IMR-90 (cell line): ENCODE data around the gene RASGEF1C. TPM values are rescaled to one million over a fixed set of nuclear protein-coding genes. Genes with fewer than 3 reads are reported as not detected.

Source experiments
- ATAC-seq: fragments of 200-7000 bp; cut with Tn5 transposase; 2 replicates; pipeline ENCODE4 v1.9.1; 2020; ENCODE audit warnings: low read depth, mild to moderate bottlenecking, moderate library complexity
- BruUV-seq: library from RNA; stranded (reverse); fragments of 400-500 nt; replicated peaks from 2 replicates; lab custom pipeline; 2021; lab: Mats Ljungman, UMichigan
- CTCF ChIA-PET: fragments of 300-600 bp; formaldehyde crosslinking; extraction: SDS; loops from one replicate; lab custom pipeline; 2021; ENCODE audit warnings: antibody characterized with exemption; lab: Yijun Ruan, JAX
- POLR2A ChIA-PET: fragments of 300-600 bp; sonication (Branson Sonifier 250); formaldehyde crosslinking; loops from one replicate; lab custom pipeline; 2022; ENCODE audit warnings: antibody characterized with exemption; ENCODE audit not compliant: unreplicated experiment; lab: Charles Lee
- DNase-seq: peaks from one replicate; pipeline ENCODE4 v3.0.0; 2013
- H2AFZ ChIP-seq: replicated peaks from 2 replicates; pipeline ENCODE3; 2013; ENCODE audit warnings: low read length, mild to moderate bottlenecking; ENCODE audit not compliant: poor library complexity
- H2AK5ac ChIP-seq: 2 replicates; pipeline ENCODE4 v1.6.1; 2013; ENCODE audit warnings: low read depth, low read length, inconsistent platforms
- H2AK9ac ChIP-seq: replicated peaks from 2 replicates; pipeline ENCODE3; 2013; ENCODE audit warnings: mild to moderate bottlenecking, low read depth, low read length, moderate library complexity; ENCODE audit not compliant: poor library complexity
- H2BK120ac ChIP-seq: 2 replicates; pipeline ENCODE4 v1.6.1; 2013; ENCODE audit warnings: low read depth, low read length, inconsistent platforms
- H2BK15ac ChIP-seq: 3 replicates; pipeline ENCODE4 v1.6.1; 2013; ENCODE audit warnings: low read depth, low read length, inconsistent platforms
- H2BK20ac ChIP-seq: 2 replicates; pipeline ENCODE4 v1.6.1; 2013; ENCODE audit warnings: low read depth, mild to moderate bottlenecking, inconsistent platforms, low read length, moderate library complexity
- H2BK5ac ChIP-seq: 2 replicates; pipeline ENCODE4 v1.6.1; 2013; ENCODE audit warnings: mild to moderate bottlenecking, low read depth, low read length, inconsistent platforms; ENCODE audit not compliant: poor library complexity, severe bottlenecking
- H3K14ac ChIP-seq: replicated peaks from 2 replicates; pipeline ENCODE4 v1.6.1; 2013; ENCODE audit warnings: low read depth, low read length, inconsistent platforms
- H3K18ac ChIP-seq: 2 replicates; pipeline ENCODE4 v1.6.1; 2013; ENCODE audit warnings: low read depth, low read length, control low read depth
- H3K23ac ChIP-seq: 2 replicates; pipeline ENCODE4 v1.6.1; 2013; ENCODE audit warnings: low read depth, low read length, inconsistent platforms
- H3K27ac ChIP-seq: 2 replicates; pipeline ENCODE4 v1.5.1; 2013; ENCODE audit warnings: mild to moderate bottlenecking, control low read depth, low read length; ENCODE audit not compliant: insufficient read depth
- H3K27me3 ChIP-seq: 2 replicates; pipeline ENCODE4 v1.6.1; 2013; ENCODE audit warnings: low read length; ENCODE audit not compliant: control insufficient read depth, insufficient read depth
- H3K36me3 ChIP-seq: 2 replicates; pipeline ENCODE4 v1.6.1; 2013; ENCODE audit warnings: low read length, mixed read lengths; ENCODE audit not compliant: control insufficient read depth, insufficient read depth
- H3K4ac ChIP-seq: 2 replicates; pipeline ENCODE4 v1.6.1; 2013; ENCODE audit warnings: low read depth, low read length, inconsistent platforms
- H3K4me1 ChIP-seq: 2 replicates; pipeline ENCODE4 v1.6.1; 2013; ENCODE audit warnings: low read length, mixed read lengths; ENCODE audit not compliant: control insufficient read depth, insufficient read depth
- H3K4me2 ChIP-seq: 2 replicates; pipeline ENCODE4 v1.6.1; 2013; ENCODE audit warnings: low read depth, mild to moderate bottlenecking, control low read depth, low read length, moderate library complexity
- H3K4me3 ChIP-seq: 2 replicates; pipeline ENCODE4 v1.5.1; 2013; ENCODE audit warnings: low read depth, mild to moderate bottlenecking, control low read depth, low read length, moderate library complexity; ENCODE audit not compliant: insufficient read depth
- H3K56ac ChIP-seq: 2 replicates; pipeline ENCODE4 v1.6.1; 2013; ENCODE audit warnings: low read length, inconsistent platforms; ENCODE audit not compliant: insufficient read depth; ENCODE audit errors: extremely low read depth
- H3K79me1 ChIP-seq, 2 experiments: 2 replicates each; pipeline ENCODE4 v1.6.1; 2013; ENCODE audit warnings: low read length in 2 of 2, inconsistent platforms in 1 of 2, low read depth in 1 of 2
- H3K9ac ChIP-seq: 2 replicates; pipeline ENCODE4 v1.6.1; 2013; ENCODE audit warnings: low read depth, low read length, control low read depth
- H3K9me1 ChIP-seq: 2 replicates; pipeline ENCODE4 v1.6.1; 2013; ENCODE audit warnings: low read length, inconsistent platforms; ENCODE audit not compliant: insufficient read depth
- H3K9me3 ChIP-seq: 2 replicates; pipeline ENCODE4 v1.6.1; 2013; ENCODE audit warnings: low read length; ENCODE audit not compliant: control insufficient read depth, insufficient read depth
- H4K20me1 ChIP-seq: 2 replicates; pipeline ENCODE4 v1.6.1; 2013; ENCODE audit warnings: low read length, inconsistent platforms; ENCODE audit not compliant: insufficient read depth
- H4K5ac ChIP-seq: 2 replicates; pipeline ENCODE4 v1.6.1; 2013; ENCODE audit warnings: mild to moderate bottlenecking, low read depth, low read length, control low read depth
- H4K8ac ChIP-seq, 2 experiments: 2 replicates each; pipeline ENCODE4 v1.6.1; 2013; ENCODE audit warnings: low read depth in 2 of 2, low read length in 2 of 2, control low read depth in 1 of 2, inconsistent platforms in 1 of 2
- H4K91ac ChIP-seq: 2 replicates; pipeline ENCODE4 v1.6.1; 2013; ENCODE audit warnings: low read depth, low read length, inconsistent platforms; ENCODE audit not compliant: insufficient read depth
- BHLHE40 ChIP-seq: fragments of 150-350 bp; IDR thresholded peaks from 2 replicates; pipeline ENCODE4 v1.6.1; 2016; ENCODE audit warnings: mild to moderate bottlenecking, low read depth, low read length
- CEBPB ChIP-seq: IDR thresholded peaks from 2 replicates; pipeline ENCODE4 v1.6.1; 2012; ENCODE audit warnings: low read depth, low read length, improper control_type of control experiment
- CHD1 ChIP-seq: IDR thresholded peaks from 2 replicates; pipeline ENCODE4 v1.6.1; 2012; ENCODE audit warnings: low read depth, low read length, improper control_type of control experiment
- ELK1 ChIP-seq: fragments of 150-350 bp; IDR thresholded peaks from 2 replicates; pipeline ENCODE4 v1.6.1; 2016; ENCODE audit warnings: low read depth, mild to moderate bottlenecking, low read length, moderate library complexity, borderline replicate concordance
- FOS ChIP-seq: fragments of 150-350 bp; IDR thresholded peaks from 2 replicates; pipeline ENCODE4 v1.6.1; 2016; ENCODE audit warnings: low read depth, low read length
- MAFK ChIP-seq: IDR thresholded peaks from 2 replicates; pipeline ENCODE4 v1.6.1; 2012; ENCODE audit warnings: low read depth, low read length, improper control_type of control experiment
- MAZ ChIP-seq: IDR thresholded peaks from 2 replicates; pipeline ENCODE4 v1.6.1; 2012; ENCODE audit warnings: low read depth, mild to moderate bottlenecking, low read length, improper control_type of control experiment, moderate library complexity, borderline replicate concordance
- MXI1 ChIP-seq: IDR thresholded peaks from 2 replicates; pipeline ENCODE4 v1.6.1; 2012; ENCODE audit warnings: low read depth, mild to moderate bottlenecking, low read length, moderate library complexity, borderline replicate concordance
- NFE2L2 ChIP-seq: fragments of 150-350 bp; IDR thresholded peaks from 2 replicates; pipeline ENCODE4 v1.6.1; 2016; ENCODE audit warnings: low read depth, mild to moderate bottlenecking, low read length
- POLR2A ChIP-seq: IDR thresholded peaks from 2 replicates; pipeline ENCODE4 v1.6.1; 2012; ENCODE audit warnings: mild to moderate bottlenecking, low read depth, low read length
- RAD21 ChIP-seq: IDR thresholded peaks from 2 replicates; pipeline ENCODE4 v1.6.1; 2012; ENCODE audit warnings: low read length, improper control_type of control experiment
- RCOR1 ChIP-seq: IDR thresholded peaks from 2 replicates; pipeline ENCODE4 v1.6.1; 2012; ENCODE audit warnings: mild to moderate bottlenecking, low read length, improper control_type of control experiment; ENCODE audit not compliant: insufficient replicate concordance
- RFX5 ChIP-seq: IDR thresholded peaks from 2 replicates; pipeline ENCODE4 v1.8.0; 2012; ENCODE audit warnings: low read depth, mild to moderate bottlenecking, low read length, moderate library complexity
- SMC3 ChIP-seq: fragments of 150-350 bp; IDR thresholded peaks from 2 replicates; pipeline ENCODE4 v1.6.1; 2016; ENCODE audit warnings: low read depth, mild to moderate bottlenecking, antibody characterized with exemption, low read length, moderate library complexity
- USF2 ChIP-seq: fragments of 150-350 bp; IDR thresholded peaks from 2 replicates; pipeline ENCODE4 v1.6.1; 2017; ENCODE audit warnings: mild to moderate bottlenecking, antibody characterized with exemption, low read length, low read depth
- WGBS, 2 experiments: methylation state at CpG; one replicate each; pipeline versions ENCODE4 v1.1.5 to v1.1.7; 2013; ENCODE audit warnings: missing lambda C conversion rate in 2 of 2; ENCODE audit not compliant: insufficient read length in 1 of 2; ENCODE audit errors: extremely low coverage in 2 of 2; 5-methylcytosine and 5-hydroxymethylcytosine counted together
- dilution Hi-C: fragments of 300-500 bp; cut with HindIII; formaldehyde crosslinking; loops from one replicate; pipeline ENCODE4 v1.14.3; 2018; ENCODE audit warnings: low sequenced_read_pairs; ENCODE audit not compliant: unreplicated experiment
- in situ Hi-C: fragments of 300-500 bp; cut with MboI; formaldehyde crosslinking; loops from 3 replicates; pipeline ENCODE4 v1.14.3; 2019; ENCODE audit warnings: low sequenced_read_pairs, inconsistent platforms, mixed read lengths
- intact Hi-C: fragments of 100-400 bp; cut with micrococcal nuclease; formaldehyde crosslinking; loops from 2 replicates; pipeline ENCODE4 v1.10.0; 2022
- polyA plus RNA-seq, 3 experiments: library from polyadenylated mRNA; depleted of rRNA; stranded (reverse); fragments of >200 nt; gene quantifications; 2 replicates each; pipeline ENCODE4 v1.2.3, GENCODE V29; 2012; ENCODE audit warnings: low replicate concordance in 1 of 3
- total RNA-seq: library from RNA; depleted of rRNA; stranded (reverse); fragments of >200 nt; gene quantifications from 2 replicates; pipeline ENCODE4 v1.2.3, GENCODE V29; 2012
- TF ChIP-seq, protein P1 (sequence below): conservative IDR thresholded peaks from 2 replicates; pipeline ENCODE4 v1.5.1; 2012; ENCODE audit warnings: mild to moderate bottlenecking, low read depth, low read length, improper control_type of control experiment

The RASGEF1C gene
- total and polyA plus RNA-seq, 2 of the 4 experiments (the other 2 are of a cell fraction), result not detected

- CTCF ChIA-PET, result no interaction called here
- H3K27ac ChIP-seq, result no peak overlapping the region
- BruUV-seq, result no TSS peak
- no peaks in the 10 kb centered on the region for H3K36me3 ChIP-seq
- no peak overlapping the region for H2BK120ac ChIP-seq
- H3K79me1 ChIP-seq, result peaks cover under 1 to 4% of the 10 kb centered on the region in 2 experiments; a peak in 3 of 4 replicates
- peaks cover 3% of the 10 kb centered on the region; the same call in 1 of the 2 replicates for H4K20me1 ChIP-seq
- no peak overlapping the region for H2BK20ac ChIP-seq
- no peak overlapping the region for H3K4ac ChIP-seq
- H3K56ac ChIP-seq, result no peak overlapping the region
- no peak overlapping the region for H4K8ac ChIP-seq
- WGBS, 2 experiments, result no CpG with 5 or more reads among the region's 1 CpG
- H4K91ac ChIP-seq, result no peak overlapping the region
- dilution Hi-C loops, result no loop called here
- in situ Hi-C loops, result no loop called here
- H2AFZ ChIP-seq, result no peak overlapping the region
- no peak overlapping the region for H4K5ac ChIP-seq
- peaks cover 10% of the 10 kb centered on the region; the same call in 1 of the 2 replicates for H3K27me3 ChIP-seq
- intact Hi-C loops, result no loop called here
- H3K23ac ChIP-seq, result no peak overlapping the region
- H3K14ac ChIP-seq, result no peak overlapping the region
- TF ChIP-seq, protein P1, sequence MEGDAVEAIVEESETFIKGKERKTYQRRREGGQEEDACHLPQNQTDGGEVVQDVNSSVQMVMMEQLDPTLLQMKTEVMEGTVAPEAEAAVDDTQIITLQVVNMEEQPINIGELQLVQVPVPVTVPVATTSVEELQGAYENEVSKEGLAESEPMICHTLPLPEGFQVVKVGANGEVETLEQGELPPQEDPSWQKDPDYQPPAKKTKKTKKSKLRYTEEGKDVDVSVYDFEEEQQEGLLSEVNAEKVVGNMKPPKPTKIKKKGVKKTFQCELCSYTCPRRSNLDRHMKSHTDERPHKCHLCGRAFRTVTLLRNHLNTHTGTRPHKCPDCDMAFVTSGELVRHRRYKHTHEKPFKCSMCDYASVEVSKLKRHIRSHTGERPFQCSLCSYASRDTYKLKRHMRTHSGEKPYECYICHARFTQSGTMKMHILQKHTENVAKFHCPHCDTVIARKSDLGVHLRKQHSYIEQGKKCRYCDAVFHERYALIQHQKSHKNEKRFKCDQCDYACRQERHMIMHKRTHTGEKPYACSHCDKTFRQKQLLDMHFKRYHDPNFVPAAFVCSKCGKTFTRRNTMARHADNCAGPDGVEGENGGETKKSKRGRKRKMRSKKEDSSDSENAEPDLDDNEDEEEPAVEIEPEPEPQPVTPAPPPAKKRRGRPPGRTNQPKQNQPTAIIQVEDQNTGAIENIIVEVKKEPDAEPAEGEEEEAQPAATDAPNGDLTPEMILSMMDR, result no peak
- TF ChIP-seq RCOR1 (no peak), MAZ (no peak), BHLHE40 (no peak), MXI1 (no peak), NFE2L2 (no peak), CEBPB (no peak), RFX5 (no peak), MAFK (no peak), RAD21 (no peak), SMC3 (no peak), FOS (no peak), USF2 (no peak), POLR2A (no peak), ELK1 (no peak), CHD1 (no peak)
- H2AK5ac ChIP-seq, result no peak overlapping the region
- H3K9ac ChIP-seq, result no peak overlapping the region
- DNase-seq, result no peak
- H3K9me1 ChIP-seq, result no peaks in the 10 kb centered on the region
- no peak overlapping the region for H2BK5ac ChIP-seq
- no peak for ATAC-seq
- POLR2A ChIA-PET, result no interaction called here
- H3K4me1 ChIP-seq, result peaks cover 5% of the 10 kb centered on the region; the same call in 1 of the 2 replicates
- no peak overlapping the region for H3K4me2 ChIP-seq
- no peak overlapping the region for H2BK15ac ChIP-seq
- H3K9me3 ChIP-seq, result peaks cover 3% of the 10 kb centered on the region; the same call in 1 of the 2 replicates
- no peak overlapping the region; the same call in 1 of the 2 replicates for H3K18ac ChIP-seq
- H2AK9ac ChIP-seq, result no peak overlapping the region
- no peak overlapping the region for H3K4me3 ChIP-seq
These were observed 133.3 kb downstream of the RASGEF1C start for GRCh38 chr5:180075703-180076102.
